HG03103 (cell line): ENCODE measurements around the gene MTHFD1.
A peak's percentile ranks its signal among the peaks of the same experiment; 100 is the strongest.
"Not testable (repeated sequence)": the region's sequence is repeated elsewhere in the genome, so short reads cannot be mapped to it uniquely, and the experiment has no call there.

ENCODE experiments used
- ATAC-seq: cut with Tn5 transposase; IDR thresholded peaks from one replicate; pipeline ENCODE4 v1.9.1; 2021; ENCODE audit warnings: low read depth; ENCODE audit not compliant: unreplicated experiment

Gene MTHFD1

DNA sequence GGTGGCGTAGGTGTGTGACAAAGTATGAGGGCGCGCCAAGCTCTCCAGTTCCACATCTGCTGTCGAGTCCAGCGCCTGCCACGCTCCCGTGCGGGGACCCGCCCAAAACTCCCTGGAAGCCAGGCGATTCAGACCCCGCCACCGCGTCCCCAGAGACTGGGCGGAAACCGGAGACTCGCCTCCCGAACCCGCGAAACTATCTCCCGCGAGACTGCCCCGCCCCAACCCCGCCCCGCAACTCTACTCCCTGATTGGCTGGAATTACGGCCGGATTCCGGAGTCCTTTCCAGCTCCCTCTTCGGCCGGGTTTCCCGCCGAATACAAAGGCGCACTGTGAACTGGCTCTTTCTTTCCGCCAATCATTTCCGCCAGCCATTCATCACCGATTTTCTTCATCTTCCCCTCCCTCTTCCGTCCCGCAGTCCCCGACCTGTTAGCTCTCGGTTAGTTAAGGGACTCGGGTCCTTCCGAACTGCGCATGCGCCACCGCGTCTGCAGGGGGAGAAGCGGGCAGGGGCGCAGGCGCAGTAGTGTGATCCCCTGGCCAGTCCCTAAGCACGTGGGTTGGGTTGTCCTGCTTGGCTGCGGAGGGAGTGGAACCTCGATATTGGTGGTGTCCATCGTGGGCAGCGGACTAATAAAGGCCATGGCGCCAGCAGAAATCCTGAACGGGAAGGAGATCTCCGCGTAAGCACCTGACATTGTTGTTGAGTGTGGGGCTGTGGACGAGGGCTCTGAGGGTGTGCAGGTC lies at the start of gene MTHFD1:
TSS of gene MTHFD1 (plus strand) at position 572 of the 751 bp plus-strand sequence. CDS start at position 647, 75 bp downstream.
- peak; percentile 75 for ATAC-seq

DNA sequence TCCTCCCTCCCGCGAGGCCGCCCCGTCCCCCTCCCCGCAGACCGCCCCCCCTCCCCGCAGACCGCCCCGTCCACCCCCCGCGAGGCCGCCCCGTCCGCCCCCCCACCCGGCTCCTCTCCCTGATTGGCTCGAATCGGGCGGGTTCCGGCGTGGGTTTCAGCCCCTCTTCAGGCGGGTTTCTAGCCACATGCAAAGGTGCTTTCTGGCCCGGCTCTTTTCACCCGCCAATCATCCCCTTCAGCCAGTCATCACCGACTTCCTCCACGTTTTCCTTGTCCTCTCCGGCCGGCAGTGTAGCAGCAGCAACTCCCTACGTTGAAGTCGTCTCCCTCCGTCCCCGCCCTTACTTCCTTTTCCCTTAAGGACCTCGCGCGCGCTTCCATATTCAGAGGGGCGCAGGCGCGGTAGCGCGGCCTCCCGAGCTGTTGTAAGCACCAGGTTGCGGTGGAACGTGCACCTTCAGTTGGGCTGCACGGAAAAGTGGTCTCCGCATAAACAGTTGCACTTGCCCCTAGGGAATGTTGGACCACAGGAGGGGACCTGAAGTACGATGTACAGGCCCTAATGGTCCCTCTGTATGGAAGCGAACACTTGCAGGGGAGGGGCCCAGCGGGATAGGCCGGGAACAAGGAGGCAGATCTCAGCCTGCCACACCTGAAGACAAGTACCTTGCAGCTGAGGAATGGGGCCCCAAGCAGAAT lies 49.4 kb upstream of the MTHFD1 start:
- ATAC-seq: peak; percentile 86

DNA sequence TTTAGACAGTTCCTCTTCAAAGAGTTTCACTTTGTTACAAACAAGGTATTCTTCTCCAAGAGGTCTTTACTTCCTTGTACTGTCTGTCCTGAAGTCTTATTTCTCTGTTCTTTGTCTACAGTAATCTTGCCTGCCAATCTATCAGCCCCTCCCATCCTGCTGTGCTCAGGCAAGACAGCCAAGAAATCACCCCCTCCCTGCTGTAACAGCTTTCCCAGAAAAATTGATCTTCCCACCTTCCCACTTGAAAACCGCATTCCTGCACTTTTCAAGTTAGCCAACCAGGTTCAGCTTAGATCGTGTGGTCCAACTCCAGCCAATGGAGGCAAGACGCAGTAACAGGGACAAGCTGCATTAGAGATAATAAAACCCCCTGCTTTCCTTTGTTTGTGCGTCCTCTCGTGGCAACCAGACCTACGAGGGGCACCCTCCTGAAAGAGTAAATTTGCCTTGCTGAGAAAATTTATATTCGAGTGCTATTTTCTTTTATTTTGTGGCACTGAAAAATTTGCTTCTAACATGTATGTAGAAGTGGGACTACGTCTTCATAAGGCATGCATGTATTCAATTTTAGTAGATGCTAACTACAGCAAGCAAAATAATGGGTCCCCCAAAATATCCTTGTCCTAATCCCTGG lies 47.5 kb upstream of the MTHFD1 start:
- no peak for ATAC-seq

DNA sequence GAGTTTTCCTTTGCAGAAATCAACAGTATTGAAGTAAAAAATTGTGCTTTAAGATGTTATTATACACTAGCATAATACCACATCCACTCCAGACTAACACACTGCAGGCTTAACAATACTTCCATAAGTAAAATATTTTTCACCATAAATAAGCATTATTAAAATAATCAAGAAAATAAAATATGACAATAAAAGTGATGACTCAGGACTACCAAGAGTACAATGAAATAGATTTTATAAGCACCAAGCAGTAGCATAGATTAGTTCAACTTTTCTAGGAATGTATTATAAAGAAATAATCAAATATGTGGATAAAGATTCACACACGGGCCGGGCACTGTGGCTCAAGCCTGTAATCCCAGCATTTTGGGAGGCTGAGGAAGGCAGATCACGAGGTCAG lies 40.4 kb upstream of the MTHFD1 start:
- no peak for ATAC-seq

DNA sequence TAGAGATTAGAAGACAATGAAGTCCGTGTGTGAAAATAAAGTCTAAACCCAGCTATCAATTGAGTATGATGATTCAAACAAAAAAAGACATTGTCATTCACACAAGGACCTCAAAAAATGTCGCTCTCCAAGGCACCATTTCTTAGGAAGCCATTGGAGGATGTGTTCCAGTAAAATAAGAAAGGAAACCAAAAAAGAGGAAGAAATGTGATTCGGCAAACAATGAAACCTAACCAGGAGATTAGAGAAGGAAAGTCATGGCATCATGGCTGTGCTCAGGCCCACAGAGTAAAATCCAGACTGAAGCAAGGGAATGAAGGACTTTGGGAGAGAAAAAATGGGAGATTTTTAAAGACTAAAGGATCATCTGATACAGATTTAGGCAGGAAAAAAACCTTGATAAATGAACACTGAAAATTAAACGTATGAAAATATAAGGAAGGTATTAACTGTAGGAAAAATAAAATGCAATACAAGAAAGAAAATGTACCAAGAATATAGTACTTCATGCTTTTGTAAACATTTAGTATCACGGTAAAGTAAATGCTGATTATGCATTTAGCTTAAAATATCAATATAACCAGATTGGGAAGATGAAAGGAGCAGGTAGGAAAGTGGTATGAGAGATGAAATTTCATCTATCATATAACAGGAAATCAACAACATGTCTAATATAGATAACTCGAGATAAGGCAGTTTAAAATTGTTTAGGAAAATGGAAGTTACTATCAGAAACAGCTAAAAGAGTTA lies 38.2 kb upstream of the MTHFD1 start:
- ATAC-seq: no peak

DNA sequence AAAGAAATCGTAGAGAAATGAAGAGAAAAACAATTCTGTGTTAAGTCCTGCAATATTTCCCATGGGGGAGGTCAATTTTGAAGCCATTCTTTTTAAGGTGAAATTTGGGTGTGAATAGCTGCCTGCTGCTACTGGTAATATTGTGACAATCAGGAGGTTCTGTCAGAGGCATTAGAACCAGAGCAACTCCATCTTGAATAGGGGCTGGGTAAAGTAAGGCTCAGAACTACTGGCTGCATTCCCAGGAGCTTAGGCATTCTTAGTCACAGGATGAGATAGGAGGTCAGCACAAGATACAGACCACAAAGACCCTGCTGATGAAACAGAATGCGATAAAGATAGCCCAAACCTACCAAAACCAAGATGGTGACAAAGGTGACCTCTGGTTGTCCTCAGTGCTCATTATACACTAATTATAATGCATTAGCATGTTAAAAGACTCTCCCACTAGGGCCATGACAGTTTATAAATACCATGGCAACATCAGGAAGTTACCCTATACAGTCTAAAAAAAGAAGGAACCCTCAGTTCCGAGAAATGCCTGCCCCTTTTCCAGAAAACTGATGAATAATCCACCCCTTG lies 24.8 kb upstream of the MTHFD1 start:
- no peak for ATAC-seq

DNA sequence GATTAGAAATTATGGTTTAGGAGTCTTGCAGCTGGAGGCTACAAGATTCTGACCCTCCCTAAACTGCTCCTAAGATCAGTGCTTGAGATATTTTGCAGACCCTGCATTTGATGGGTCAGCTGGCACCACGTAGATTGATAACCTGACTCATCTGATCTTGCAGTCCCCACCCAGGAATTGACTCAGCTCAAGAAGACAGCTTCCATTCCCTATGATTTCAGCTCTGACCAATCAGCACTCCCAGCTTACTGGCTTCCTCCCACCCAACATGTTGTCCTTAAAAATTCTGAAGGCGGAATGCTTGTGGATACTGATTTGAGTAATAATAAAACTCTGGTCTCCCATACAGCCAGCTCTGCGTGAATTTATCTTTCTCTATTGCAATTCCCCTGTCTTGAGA lies 23.2 kb upstream of the MTHFD1 start:
- ATAC-seq: no peak

DNA sequence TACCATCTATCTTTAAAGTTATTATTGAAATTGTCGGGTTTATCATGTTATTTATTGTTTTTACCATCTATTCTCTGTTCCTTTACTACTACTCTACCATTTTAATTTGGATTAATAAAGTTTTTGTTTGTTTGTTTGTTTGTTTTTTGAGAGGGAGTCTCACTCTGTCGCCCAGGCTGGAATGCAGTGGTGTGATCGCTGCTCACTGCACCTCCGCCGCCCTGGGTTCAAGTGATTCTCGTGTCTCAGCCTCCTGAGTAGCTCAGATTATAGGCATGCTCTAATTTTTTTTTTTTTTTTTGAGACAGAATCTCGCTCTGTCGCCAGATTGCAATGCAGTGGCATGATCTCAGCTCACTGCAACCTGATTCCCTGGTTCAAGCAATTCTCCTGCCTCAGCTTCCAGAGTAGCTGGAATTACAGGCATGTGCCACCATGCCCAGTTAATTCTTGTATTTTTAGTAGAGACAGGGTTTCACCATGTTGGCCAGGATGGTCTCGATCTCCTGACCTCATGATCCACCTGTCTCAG lies 22.7 kb upstream of the MTHFD1 start:
- not testable (repeated sequence) for ATAC-seq

DNA sequence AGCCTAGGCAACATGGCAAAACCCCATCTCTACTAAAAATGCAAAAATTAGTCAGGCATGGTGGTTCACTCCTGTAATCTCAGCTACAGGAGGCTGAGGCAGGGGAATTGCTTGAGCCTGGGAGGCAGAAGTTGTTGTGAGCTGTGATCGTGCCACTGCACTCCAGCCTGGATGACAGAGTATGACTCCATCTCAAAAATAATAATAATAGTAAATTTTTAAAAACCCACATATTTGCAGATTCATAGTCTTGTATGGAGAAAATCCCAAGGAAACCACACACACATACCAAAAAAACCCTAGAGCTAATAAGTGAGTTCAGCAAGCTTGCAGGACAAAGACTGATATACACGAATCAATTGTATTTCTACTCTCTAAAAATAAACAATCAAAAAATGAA lies 19.0 kb upstream of the MTHFD1 start:
- no peak for ATAC-seq

DNA sequence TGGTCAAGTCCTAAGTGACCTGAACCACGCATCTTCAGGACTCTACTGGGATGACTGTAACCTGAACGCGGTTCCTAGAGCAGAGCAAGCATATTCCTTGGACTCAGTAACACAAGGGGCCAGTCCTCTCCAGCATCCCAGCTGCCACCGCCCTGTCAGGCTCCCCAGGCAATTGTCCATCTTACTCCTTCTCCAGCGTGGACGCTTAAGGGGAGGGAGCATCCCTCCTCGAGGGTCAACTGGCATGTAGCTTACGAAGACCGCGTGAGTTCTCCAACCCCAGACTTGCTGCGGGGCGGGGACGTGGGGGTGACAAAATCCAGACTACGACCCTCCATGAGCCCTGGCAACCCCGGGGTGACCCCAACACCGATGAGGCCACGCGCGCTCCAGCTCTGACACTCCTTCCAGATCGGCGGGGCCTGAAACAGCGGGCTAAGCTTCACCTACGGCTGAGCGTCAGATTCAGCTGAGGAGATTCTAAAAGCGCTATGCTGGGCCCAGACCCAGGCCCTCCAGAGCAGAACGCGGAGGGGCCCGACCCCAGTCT lies 846 bp upstream of the MTHFD1 start:
- peak; percentile 3 for ATAC-seq

DNA sequence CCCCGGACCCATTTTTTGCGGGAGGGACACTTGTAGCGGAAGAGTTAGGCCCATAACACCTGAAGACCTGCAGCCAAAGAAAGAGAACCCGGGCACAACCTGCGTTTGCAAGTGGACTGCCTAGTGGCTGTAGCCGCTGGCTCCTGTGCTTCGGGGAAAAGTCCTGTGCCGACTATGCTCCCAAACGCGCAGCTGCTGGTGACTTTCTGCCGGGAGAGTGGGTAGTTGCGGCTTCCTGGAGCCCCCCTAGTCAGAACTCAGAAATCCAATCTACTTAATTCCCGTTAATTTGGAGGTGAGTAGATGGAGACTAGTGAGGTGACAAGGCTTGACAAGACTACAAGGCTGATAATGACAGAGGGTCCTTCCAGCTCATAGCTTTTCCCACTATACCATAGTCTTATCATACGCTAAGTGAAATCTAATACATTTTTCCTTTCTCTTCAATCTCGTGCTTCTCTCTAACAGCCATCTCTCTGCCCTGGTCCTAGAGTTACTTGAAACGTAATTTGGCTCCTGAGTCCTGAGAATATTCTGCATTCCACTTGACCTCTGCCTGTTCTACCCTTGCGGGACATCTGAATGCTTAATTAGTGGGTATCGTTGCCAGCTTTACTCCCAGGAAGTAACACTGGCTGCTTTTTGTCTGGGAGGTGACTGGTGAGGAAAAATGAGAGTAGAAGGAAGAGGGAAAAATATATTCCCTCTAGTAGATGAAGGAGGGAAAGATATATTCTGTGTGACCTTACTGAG lies 556 bp downstream of the MTHFD1 start:
- ATAC-seq: no peak

DNA sequence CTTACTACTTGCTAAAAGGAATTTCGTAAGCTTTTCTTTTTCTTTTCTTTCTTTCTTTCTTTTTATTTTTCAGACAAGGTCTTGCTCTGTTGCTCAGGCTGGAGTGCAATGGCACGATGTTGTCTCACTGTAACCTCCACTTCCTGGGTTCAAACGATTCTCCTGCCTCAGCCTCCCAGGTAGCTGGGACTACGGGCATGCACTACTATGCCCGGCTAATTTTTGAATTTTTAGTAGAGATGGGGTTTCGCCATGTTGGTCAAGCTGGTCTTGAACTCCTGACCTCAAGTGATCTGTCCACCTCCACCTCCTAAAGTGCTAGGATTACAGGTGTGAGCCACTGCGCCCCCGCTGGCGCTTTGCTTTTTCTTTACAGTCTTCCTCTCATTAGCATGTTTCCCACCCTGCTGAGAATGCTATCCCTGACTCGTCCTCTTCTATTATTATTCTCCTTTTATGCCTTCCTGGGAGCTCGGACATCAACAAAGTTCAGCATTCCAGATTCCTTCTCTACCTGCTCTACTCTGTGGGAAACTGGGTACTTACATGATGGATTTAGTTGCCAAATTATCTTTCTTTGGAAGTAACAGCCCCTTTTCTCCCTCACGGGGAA lies 3.1 kb downstream of the MTHFD1 start:
- ATAC-seq: no peak

DNA sequence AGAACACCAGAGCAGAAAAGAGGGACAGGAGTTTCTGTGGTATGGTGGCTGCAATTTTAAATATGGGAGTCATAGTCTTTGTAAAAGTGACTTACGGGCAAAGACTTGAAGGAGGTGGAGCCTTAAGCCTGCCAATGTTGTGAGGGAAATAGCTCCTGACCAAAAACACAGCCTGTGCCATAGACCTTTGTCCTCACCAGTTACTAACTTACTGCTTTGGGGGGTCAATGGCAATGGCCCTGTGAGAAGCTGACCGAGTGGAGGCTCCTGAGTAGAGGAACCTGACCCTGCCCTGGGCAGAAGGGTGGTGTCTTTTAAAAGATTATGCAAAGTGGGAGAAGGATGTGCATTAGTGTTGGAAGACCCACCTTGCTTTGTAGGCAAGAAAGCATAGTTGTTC lies 3.8 kb downstream of the MTHFD1 start:
- ATAC-seq: no peak

DNA sequence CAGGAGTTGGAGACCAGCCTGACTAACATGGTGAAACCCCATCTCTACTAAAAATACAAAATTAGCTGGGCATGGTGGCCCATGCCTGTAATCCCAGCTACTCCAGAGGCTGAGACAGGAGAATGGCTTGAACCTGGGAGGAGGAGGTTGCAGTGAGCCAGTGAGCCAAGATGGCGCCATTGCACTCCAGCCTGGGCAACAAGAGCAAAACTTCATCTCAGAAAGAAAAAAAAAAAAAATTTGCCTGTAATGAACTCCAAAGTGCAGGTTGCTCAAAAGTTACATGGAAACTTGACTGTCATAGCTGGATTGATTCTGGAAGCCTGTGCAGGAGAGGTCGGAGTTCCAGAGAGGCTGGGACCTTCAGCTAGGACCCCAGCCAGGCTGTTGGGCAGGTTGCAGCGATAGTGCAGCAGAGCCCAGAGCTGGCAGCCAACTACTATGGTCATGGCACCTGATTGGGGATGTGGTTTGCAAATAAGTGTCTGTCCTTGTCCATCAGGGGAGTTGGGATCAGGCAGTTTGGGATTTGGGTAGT lies 5.1 kb downstream of the MTHFD1 start:
- not testable (repeated sequence) for ATAC-seq

DNA sequence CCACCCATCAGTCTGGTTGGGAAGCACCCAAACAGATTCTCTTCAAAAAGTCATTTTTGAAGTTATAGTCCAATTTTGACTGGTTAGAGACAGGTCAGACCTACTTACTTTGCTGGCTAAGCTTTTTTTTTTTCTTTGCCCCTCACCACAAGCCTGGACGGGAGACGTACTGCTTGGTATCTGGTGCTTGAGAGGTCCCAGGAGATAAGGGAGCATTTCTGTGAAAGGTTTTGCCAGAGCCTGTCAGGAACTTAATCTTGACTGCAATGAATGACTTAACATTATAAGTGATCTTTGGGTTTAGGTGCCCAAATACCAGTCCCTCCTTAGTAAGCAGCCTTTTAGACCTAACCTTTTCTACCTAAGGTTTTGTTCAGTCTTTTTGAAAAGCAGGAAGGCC lies 6.3 kb downstream of the MTHFD1 start:
- ATAC-seq: no peak

DNA sequence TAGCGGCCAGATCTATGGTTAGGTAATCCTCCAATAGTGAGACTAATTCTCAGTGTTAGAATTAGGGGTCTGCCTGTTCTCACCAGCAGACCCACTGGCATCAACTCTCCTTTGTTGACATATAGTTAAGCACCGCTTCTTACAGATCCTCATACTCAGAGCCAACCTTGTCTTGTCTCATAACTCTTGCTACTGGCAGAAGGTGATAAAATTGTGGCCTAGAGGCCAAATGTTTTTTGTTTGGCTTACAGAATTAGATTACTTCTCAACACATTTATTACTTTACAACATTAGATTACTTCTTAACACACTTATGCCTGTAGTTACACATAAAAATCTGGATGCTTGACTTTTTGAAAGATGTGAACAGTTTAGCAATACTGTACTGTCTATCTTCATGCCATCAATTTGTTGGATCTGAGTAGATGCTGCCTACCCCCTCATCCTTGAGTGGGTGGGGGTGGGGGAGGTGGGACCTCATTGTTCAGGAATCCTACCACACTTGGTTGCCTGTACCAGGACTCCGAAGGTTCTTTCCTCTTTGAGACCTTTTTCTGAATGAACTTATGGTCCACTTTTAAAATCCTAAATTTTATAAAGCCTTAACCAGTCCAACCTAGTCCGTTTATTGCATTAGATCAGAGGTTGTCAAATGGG lies 7.0 kb downstream of the MTHFD1 start:
- no peak for ATAC-seq

DNA sequence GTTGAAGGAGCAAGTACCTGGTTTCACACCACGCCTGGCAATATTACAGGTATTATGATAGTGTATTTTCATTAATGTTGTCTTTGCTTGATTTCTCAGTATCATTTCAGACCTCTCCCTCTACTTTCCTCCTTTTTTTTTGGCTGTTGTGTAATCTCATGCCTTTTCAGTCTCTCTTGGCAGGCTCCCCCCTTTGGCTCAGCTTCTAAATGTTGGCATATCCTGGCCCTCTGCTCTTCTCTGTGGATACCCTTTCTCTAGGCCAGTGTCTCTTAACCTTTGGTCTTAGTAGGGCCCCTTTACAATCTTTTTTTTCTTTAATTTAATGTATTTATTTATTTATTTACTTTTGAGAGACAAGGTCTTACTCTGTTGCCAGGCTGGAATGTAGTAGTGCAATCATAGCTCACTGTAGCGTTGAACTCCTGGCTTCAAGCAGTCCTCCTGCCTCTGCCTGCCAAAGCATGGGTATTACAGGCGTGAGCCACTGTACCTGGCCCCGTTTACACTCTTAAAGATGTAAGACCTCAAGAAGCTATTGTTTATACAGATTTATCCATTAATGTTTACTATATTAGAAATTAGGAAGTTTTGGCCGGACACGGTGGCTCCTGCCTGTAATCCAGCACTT lies 12.8 kb downstream of the MTHFD1 start:
- ATAC-seq: no peak

DNA sequence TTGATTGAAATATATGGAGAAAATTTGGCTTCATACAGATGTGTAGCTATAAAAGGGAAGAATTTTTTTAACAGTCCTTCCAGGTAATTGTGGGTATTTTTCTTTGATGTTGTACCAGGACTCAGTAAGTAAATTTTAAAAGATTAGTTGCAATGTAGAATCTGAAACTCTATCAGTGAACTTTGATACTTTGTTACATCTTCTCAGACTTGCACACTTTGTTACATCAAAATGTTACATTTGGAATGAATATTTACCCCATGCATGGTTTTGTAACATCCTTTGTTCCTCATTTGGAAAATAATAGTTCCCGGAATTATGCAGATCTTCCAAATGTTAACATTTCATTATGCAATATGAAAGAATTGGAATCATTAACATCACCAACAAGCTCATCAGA lies 13.8 kb downstream of the MTHFD1 start:
- ATAC-seq: no peak
